Cardiac muscle cell (in vitro differentiated cells and primary cell): Measurements from ENCODE around the gene APOBEC3B. TPM values are rescaled to one million over a fixed set of nuclear protein-coding genes. Genes with fewer than 3 reads are reported as not detected.
"Not testable (repeated sequence)": the region's sequence is repeated elsewhere in the genome, so short reads cannot be mapped to it uniquely, and the experiment has no call there.

Source experiments
- DNase-seq, 2 donors: peaks; one replicate each; pipeline versions ENCODE4 v3.0.0 to v3.0.0-alpha.2; 2010 to 2017; ENCODE audit warnings: low read depth in 1 of 2, low spot score in 1 of 2
- H3K27ac ChIP-seq: fragments of 200-600 bp; sonication (generic); 2 replicates; pipeline ENCODE4 v1.5.1; 2016
- H3K27me3 ChIP-seq: fragments of 200-600 bp; sonication (generic); 2 replicates; pipeline ENCODE4 v1.6.0; 2016; ENCODE audit warnings: control low read depth
- H3K36me3 ChIP-seq: fragments of 200-600 bp; sonication (generic); 2 replicates; pipeline ENCODE4 v1.5.1; 2016; ENCODE audit warnings: control low read depth
- H3K4me1 ChIP-seq: fragments of 200-600 bp; sonication (generic); 2 replicates; pipeline ENCODE4 v1.8.1; 2017; ENCODE audit warnings: low read depth, mild to moderate bottlenecking, mixed run types
- H3K4me3 ChIP-seq: fragments of 200-600 bp; sonication (generic); 2 replicates; pipeline ENCODE4 v1.5.1; 2016; ENCODE audit warnings: mild to moderate bottlenecking
- H3K9me3 ChIP-seq: fragments of 200-600 bp; sonication (generic); 2 replicates; pipeline ENCODE4 v1.5.1; 2017; ENCODE audit warnings: low read depth, mild to moderate bottlenecking, control low read depth
- CTCF ChIP-seq: IDR thresholded peaks from 2 replicates; pipeline ENCODE4 v1.5.1; 2012; ENCODE audit warnings: low read depth, mild to moderate bottlenecking, low read length
- polyA plus RNA-seq: library from polyadenylated mRNA; unstranded; fragments of >200 nt; fragmentation: Nextera tagmentation; extraction: Ambion mirVana; gene quantifications from 2 replicates; pipeline ENCODE4 v1.2.1, GENCODE V29; 2016
- total RNA-seq: library from RNA; depleted of rRNA; stranded (reverse); fragments of >200 nt; gene quantifications from 2 replicates; pipeline ENCODE4 v1.2.3, GENCODE V29; 2016

APOBEC3B gene
- total and polyA plus RNA-seq, 2 experiments from 2014 or later: 6.5 to 6.8 TPM

DNA sequence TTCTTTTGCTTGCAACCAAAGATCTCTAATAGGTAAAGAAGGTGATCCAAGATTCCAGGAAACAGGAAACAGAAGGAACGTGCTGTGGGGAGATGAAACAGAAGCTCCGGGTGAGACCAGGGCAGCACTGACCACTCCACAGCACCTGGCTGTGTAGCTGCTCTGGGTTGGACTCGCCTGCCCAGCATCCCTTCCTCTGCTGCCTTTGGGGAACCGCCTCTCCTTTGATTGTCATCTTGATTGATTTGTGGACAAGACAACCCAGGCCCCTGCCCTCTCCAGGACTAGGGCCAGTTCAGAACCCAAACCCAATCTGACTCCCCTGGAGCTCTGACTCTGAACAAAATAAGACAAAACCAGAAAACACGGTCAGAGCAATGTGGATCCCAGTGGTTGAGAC, 39.4 kb upstream of the APOBEC3B start:
- no peak overlapping the region for H3K27ac ChIP-seq
- no peak for DNase-seq
- no peak for TF ChIP-seq CTCF
- no peaks in the 10 kb centered on the region for H3K4me1 ChIP-seq
- no peaks in the 10 kb centered on the region for H3K36me3 ChIP-seq
- no peaks in the 10 kb centered on the region for H3K9me3 ChIP-seq
- H3K27me3 ChIP-seq: no peaks in the 10 kb centered on the region
- H3K4me3 ChIP-seq: no peak overlapping the region

DNA sequence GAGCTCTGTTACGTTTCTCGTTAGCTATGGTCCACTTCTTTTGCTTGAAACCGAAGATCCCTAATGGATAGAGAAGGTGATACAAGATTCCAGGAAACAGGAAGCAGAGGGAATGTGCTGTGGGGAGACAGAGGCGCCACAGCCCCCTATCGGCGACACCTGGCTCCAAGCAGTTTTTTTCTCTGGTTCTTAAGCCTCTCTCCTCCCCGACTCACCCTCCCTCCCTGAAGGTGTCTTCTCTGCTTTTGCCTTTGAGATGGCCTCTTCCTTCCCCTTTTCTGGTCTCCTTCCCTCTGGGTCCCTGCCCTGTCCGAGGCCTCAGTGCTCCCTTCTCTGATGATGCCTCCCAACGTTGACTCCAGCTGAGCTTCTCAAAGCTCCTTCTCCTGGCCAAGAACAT, 38.9 kb upstream of the APOBEC3B start:
- Histone ChIP-seq H3K27me3 (no peaks in the 10 kb centered on the region), H3K27ac (no peak overlapping the region), H3K4me3 (no peak overlapping the region), H3K9me3 (no peaks in the 10 kb centered on the region), H3K4me1 (no peaks in the 10 kb centered on the region), H3K36me3 (no peaks in the 10 kb centered on the region)
- TF ChIP-seq CTCF: peak; percentile 17
- no peak for DNase-seq

DNA sequence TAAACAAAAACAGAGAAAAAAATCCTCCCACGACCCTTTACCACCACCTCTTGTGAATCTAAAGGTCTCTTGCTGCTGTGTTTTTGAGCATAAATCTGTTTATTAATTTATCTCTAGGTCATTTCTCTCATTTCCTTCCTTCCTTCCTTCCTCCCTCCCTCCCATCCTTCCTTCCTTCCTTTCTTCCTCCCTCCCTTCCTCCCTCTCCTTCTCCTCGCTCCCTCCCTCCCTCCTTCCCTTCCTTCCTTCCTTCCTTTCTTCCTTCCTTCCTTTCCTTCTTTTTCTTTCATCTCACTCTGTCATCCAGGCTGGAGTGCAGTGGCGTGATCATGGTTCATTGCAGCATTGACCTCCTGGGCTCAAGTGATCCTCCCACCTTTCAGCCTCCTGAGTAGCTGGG, 38.3 kb upstream of the APOBEC3B start:
- Histone ChIP-seq H3K27ac (no peak overlapping the region), H3K36me3 (no peaks in the 10 kb centered on the region), H3K9me3 (no peaks in the 10 kb centered on the region), H3K4me1 (no peaks in the 10 kb centered on the region), H3K4me3 (no peak overlapping the region), H3K27me3 (no peaks in the 10 kb centered on the region)
- no peak for DNase-seq
- no peak for TF ChIP-seq CTCF

DNA sequence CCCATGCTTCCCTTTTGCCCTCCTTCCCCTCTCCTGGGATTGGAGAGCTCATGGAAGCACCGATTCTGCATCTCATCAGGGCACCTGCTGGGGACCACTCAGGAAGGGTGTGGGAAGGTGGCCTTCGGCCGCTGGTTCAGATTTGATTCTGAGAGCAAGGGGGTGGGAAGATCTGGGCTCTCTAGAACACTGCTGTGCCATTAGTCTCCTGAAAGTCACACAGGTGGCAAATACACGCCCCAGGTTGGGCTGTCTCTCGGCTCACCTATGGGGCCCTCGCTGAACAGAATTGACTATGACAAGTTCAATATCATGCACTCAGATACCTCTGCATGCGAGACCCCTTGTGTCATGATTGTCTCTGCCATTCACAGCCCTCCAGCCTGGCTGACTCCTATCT, 37.5 kb upstream of the APOBEC3B start:
- no peak for TF ChIP-seq CTCF
- H3K27ac ChIP-seq: no peak overlapping the region
- H3K36me3 ChIP-seq: no peaks in the 10 kb centered on the region
- no peaks in the 10 kb centered on the region for H3K27me3 ChIP-seq
- no peak for DNase-seq
- H3K9me3 ChIP-seq: no peaks in the 10 kb centered on the region
- no peak overlapping the region for H3K4me3 ChIP-seq
- no peaks in the 10 kb centered on the region for H3K4me1 ChIP-seq

DNA sequence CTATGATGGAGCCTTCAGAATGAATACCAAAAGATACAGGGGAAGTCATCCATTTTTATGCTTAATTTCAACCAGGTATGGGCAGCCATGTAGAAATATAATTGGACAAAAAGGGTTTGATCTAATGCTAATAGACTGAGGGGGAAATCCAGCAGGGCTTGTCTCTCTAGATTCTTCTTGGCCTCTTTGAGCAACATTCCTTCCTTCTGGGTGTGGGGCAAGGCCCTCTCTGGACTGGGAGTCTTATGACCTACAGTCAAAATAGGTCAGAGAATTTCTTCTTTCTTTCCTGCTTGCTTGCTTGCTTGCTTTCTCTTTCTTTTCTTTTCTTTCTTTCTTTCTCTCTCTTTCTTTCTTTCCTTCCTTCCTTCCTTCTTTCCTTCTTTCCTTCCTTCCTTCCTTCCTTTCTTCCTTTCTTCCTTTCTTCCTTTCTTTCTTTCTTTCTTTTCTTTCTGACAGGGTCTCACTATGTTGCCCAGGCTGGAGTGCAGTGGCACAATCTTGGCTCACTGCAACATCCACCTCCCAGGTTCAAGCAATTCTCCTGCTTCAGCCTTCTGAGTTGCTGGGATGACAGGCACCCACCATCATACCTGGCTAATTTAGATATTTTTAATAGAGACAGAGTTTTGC, 36.3 kb upstream of the APOBEC3B start:
- H3K4me3 ChIP-seq, DNase-seq, H3K27me3 ChIP-seq, H3K27ac ChIP-seq, H3K4me1 ChIP-seq, H3K9me3 ChIP-seq, H3K36me3 ChIP-seq: not testable (repeated sequence)

DNA sequence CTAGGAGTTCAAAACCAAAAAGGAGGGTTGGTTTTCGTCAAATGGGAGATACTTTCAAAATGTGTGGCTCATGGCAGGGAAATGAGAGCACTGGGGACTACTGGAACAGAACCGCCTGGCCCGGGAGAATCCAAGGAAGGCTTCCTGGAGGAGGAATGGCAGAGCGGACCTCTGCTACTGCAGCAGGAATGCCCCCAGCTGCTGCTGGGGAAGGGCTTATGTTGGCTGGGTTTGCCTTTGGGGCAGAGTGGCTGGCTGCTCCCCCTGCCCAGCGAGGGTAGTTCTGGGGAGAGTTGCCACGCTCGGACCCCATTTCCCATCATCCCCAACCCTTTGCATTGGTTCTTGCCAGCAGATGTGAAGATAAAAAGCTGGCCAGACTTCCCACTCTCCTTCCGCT, 35.4 kb upstream of the APOBEC3B start:
- no peak overlapping the region for H3K4me3 ChIP-seq
- DNase-seq: no peak
- H3K36me3 ChIP-seq: no peaks in the 10 kb centered on the region
- no peak overlapping the region for H3K27ac ChIP-seq
- no peak for TF ChIP-seq CTCF
- H3K9me3 ChIP-seq: no peaks in the 10 kb centered on the region
- no peaks in the 10 kb centered on the region for H3K27me3 ChIP-seq
- H3K4me1 ChIP-seq: no peaks in the 10 kb centered on the region
